Measurements from ENCODE around the gene STUB1.
A peak's percentile ranks its signal among the peaks of the same experiment; 100 is the strongest.

The STUB1 gene

DNA sequence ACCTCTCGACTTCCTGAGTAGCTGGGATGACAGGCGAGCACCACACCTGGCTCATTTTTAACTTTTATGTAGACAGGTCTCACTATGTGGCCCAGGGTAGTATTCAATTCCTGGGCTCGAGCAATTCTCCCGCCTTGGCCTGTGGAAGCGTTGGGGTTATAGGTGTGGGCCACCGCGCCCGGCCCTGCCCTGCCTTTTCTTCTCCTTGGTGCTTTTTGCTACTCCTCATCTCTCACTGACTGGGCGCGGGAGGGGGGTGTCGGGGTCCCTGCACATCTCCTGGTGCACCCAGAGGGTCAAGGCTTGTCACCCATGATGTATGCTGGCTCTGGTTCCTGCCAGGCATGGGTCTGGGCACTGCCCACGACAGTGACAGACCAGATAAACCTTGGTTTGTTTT lies 35.7 kb upstream of the STUB1 start:
- DNase-seq (ENCODE audit: low read depth): no peak

DNA sequence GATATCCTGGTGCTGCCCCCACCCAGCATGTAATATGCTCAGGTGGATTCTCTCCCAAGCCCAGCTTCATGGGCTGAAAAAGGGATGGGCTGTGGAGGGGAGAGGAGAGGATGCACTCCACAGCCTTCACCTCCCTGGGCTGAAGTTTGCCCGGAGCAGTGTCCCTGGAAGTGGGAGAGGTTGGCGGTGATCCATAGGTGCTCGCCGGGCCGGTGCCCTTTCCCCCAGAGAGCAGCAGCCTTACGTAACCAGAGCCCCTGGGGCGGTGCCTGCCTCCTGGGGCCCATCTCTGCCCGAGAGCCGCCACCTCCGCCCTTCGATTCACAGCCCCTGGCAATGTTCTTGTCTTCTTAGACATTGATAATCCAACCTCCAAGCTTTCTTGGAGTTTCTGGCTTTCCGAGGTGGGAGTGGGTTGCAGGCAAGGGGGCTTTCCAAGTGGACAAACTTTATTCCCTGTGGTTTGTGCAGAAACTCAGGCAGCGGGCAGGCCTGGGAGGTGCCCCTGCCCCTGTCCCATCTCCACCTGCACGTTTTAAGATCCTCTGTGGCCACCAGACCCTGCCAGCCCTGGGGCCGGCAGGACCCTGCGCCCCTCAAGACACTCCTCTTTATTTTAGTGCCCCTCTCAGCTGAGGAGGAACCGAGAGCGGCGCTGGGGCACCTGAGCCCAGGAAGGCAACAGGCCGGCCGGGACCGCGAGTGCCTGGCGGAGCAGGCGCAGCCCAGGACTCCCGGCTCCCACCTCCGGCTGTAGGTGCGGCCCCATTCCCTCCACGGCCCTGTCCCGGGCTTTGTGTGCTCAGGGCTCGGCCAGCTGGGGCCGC lies 34.1 kb upstream of the STUB1 start:
- DNase-seq (ENCODE audit: low read depth): no peak

DNA sequence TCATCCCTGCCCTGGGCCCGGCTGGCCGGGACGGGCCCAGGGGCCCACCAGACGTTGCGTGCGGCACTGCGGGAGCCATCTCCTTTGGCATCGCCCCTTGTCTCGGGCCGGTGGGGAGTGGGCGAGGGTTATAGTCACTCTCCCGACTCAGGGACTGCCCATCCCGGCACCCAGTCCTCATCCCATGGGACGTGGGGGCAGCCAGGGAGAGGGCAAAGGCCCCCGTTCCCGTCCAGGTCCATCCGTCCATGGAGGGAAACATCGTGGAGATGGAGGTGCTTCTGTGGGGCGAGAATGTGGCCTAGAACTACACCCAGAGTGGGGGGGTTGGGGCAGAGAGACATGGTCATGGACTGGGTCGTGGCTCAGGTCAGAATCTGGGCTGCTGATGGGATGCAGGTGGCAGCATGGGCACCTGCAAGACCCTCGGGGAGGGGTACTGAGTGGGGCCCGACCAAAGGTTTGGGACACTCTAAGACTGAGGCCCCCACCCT lies 33.5 kb upstream of the STUB1 start:
- no peak for DNase-seq (ENCODE audit: low read depth)

DNA sequence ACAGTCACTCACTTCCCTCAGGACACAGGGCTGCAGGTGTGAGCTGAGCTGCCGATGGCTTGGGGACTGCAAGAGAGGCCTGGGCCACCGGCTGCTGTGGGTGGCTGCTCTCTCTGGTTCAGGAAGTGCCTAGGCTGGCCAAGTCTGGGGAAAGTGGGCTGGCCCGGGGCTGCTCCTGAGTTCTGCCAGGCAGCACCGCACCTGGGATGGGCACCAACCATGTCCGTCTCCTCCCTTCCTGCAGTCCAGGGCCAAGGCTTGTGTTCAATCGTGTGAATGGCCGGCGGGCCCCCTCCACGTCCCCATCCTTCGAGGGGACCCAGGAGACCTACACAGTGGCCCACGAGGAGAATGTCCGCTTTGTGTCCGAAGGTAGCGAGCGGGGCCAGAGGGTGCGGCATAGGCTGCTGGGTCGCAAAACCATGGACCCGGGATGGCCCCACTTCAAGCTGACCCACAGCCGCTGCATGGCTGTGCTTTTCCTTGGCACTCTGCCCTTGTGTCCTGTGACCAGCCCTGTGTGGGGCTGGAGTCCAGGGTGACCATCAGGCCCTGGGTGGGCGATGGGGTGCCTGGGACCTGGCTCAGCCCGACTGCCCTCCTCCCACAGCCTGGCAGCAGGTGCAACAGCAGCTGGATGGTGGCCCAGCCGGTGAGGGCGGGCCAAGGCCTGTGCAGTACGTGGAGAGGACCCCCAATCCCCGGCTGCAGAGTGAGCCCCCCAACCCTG lies 32.9 kb upstream of the STUB1 start:
- DNase-seq (ENCODE audit: low read depth): no peak

DNA sequence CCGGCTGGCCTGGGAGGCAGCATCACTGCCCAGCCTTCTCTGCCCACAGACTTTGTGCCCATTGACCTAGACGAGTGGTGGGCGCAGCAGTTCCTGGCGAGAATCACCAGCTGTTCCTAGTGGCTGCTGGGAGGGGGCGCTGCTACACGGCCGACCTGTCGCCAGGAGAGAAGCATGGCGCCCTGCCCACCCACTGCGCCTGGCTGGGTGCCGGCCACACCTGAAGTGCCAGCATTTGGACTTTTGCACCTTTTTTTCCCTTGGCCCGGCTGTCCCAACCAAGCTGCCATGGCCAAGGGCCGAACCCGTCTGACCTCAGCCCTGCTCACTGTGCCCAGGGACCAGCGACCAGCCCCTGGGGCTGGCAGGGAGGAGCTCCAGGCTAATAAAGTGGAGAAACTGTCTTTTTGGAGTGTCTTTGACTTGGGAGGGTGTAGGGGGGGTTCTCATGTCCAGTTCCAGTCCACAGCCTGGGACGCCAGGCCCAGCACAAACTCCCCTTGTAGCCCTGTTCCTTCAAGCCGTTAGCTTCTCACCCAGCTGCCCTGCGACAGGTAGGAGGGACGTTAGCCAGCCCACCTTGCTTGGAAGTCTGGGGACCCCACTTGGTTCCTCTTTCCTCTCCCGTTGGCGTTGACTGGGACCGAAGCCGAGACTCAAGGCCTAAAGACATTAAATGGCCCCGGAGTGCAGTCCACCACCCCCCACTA lies 32.0 kb upstream of the STUB1 start:
- no peak for DNase-seq (ENCODE audit: low read depth)

DNA sequence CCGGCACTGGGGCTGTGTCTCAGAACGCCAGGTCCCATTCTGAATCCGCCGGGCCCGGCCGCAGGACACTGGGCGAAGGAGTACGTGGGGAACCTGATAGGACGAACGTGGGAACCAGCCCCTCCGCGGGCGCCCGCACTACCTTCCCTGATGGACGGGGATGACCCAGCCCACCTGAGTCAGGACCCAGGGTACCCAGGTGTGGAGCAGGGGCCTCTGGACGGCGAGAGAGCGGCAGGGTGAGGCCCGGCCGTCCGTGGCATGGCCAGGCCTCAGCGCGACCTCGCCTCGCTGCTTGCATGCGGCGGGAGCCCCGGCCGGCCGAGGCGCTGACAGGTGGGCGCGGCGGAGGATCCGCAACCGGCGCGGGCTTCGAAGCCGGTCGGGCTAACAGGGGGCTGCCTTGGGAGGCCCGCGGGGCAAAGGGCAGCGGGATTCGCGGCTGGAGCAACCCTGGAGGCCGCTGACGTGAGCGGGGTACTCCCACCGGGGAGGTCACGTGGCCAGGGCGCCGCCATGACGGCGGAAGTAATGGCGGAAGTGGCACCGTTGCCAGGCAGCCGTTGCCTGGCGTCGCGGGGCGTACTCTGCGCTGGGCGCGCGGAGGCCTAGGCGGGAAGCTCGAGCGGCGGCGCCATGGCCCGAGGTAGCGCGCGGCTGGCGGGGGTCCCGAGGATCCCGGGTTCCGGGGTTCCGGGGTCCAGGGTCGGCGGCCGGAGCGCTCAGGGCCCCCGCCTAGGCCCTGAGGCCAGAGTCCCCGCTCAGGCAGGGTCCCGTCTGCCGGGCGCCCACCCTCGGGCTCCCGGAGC lies 31.2 kb upstream of the STUB1 start, which contains the start of gene WDR90:
TSS of gene WDR90 (plus strand) at position 585 of the 809 bp plus-strand sequence. CDS start at position 637, 52 bp downstream.
- DNase-seq (ENCODE audit: low read depth): peak; percentile 86

DNA sequence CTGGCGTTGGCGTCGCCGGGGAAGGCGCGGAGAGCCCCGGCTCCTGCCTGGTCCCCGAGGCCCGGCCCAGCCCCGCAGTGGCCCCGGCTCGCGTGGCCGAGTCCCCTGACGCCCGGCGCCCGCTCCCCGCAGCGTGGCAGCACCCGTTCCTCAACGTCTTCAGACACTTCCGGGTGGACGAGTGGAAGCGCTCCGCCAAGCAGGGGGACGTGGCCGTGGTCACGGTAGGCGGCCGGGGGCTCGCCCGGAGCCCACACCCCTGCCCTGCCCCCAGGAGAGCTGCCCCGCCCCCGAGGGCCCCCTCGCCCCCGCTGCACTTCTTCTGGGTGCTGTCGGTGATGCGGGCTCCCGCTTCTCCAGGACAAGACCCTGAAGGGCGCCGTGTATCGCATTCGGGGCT lies 30.6 kb upstream of the STUB1 start:
- no peak for DNase-seq (ENCODE audit: low read depth)

DNA sequence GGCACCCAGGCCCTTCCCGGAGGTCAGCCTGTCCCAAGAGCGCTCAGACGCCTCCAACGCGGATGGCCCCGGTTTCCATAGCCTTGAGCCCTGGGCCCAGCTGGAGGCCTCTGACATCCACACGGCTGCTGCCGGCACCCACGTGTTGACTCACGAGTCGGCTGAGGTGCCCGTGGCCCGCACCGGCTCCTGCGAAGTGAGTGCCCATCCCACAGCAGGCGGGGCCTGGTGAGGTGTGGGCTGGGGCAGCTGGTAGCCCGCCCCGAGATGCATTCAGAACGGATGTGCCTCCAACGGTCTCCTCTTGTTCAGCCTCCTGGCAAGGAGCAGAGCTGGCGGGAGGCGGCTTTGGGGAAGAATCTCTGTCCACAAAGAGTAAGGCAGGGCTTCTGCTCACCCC lies 28.4 kb upstream of the STUB1 start:
- DNase-seq (ENCODE audit: low read depth): no peak

DNA sequence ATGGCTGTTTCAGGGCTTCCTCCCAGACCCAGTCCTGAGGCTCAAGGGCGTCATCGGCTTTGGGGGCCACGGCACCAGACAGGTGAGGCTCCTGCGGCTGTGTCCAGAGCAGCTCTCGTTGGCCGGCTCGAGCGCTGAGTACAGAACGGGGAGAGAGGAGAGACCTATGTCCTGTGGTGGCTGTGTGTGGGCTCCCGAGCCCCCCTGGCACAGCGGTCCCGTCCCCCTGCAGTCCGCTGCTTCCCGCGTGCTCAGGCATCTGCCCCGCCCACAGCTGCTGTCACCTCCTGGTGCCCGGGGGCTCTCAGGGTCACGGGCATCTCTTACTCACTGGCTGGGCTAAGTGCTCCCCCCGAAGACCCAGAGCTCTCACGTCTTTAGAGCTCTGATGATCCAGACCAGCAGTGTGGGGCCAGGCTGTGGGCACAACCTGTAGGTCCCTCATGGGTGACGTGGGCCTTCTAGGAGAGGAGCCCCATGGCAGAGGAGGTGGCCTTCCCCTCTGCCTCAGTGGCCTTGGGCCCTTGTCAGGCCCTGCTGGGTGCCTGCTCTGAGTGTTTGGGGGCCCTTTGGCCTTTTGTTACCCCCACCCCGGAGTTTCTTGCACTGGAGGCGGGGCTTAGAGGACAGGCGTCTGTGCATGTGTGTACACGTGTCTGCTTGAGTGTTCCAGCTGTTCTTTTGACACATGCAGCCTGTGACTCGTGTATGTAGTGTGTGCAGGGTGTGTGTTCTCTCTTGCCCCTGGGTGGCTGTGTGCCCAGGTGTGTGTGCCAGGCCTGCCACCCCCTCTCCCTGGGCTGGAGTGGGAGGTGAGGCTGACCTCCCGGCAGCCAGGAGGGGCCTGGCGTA lies 27.5 kb upstream of the STUB1 start:
- DNase-seq (ENCODE audit: low read depth): no peak

DNA sequence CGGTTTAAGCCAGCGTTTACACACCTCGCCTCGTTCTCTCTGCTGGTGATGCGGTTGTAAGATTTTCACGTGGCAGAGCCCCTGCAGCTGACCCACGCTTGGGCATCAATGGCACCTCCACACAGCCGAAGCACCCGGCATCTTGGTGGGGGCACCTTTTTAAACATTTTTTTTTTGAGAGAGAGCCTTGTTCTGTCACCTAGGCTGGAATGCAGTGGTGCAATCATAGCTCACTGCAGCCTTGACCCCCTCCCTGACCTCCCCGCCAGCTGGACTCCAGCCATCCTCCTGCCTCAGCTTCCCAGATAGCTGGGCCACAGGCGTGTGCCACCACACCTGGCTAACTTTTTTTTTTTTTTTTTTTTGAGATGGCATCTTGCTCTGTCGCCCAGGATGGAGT lies 26.2 kb upstream of the STUB1 start:
- no peak for DNase-seq (ENCODE audit: low read depth)

DNA sequence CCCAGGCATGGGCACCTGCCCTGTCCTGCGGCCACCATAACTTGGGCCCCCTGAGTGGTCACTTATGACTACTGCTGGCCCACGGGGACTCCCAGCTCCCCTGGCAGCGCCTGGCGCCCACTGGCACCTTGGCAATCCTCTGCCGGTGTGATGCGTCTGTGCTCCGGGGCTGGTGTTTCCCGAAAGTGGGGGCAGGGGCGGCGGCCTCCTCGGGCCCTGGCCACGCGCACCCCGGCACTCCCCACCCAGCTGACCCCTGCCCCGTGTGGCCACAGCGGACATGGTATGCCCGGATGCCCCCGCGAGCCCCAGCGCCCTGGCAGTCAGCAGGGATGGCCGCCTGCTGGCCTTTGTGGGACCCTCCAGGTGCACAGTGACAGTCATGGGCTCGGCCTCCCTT lies 22.7 kb upstream of the STUB1 start:
- DNase-seq (ENCODE audit: low read depth): no peak

DNA sequence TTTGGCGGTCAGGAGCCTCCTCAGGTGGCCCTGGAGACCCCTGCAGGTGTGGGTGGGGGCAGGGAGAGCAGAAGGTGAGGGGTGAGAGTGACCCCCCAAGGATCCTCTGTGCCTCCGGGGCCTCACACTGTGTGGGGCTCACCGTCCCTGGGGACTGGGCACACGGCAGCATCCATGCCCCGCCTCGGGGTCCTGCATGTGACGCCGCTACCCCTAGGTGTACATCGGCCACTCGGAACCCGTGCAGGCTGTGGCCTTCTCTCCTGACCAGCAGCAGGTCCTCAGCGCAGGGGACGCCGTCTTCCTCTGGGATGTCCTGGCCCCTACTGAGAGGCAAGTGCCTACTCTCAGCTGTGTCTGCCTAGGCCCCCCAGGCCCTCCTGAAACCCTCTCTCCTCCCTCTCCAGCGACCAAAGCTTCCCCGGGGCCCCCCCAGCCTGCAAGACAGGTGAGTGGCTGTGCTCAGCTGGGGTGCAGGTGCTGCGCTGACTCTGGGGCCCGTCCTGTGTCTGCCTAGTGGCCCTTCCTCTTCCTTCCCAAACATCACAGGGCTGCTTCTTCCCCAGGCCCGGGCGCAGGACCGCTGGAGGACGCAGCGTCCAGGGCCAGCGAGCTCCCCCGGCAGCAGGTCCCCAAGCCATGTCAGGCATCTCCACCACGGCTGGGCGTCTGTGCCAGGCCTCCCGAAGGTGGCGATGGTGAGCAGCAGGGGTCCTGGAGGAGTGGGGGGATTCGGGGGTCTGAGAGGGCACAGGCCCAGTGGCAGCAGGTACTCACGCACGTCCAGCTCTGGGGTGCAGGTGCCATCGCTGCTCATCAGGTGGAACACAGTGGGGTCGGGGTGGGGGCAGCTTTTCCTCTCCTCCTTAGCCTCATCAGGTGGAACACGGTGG lies 21.3 kb upstream of the STUB1 start:
- DNase-seq (ENCODE audit: low read depth): no peak

DNA sequence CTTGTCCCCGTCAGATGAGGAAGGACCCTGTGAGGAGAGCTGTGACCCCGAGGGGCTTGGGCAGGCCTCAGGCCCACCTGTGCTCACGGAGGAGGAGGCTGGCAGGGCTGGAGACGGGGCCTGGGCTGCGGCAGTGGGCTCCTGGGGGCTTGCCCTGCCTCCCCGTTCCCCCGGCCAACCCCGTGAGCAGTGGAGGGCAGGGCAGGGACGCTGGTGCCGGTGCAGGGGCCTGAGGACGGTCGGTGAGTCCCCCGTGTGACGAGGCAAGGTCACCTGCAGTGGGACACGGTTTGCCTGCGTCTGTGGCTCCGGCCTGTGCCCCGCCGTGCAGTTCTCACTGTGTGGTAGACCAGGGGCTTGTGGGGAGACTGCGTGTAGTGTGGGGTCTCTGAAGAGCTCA lies 20.6 kb upstream of the STUB1 start:
- no peak for DNase-seq (ENCODE audit: low read depth)

DNA sequence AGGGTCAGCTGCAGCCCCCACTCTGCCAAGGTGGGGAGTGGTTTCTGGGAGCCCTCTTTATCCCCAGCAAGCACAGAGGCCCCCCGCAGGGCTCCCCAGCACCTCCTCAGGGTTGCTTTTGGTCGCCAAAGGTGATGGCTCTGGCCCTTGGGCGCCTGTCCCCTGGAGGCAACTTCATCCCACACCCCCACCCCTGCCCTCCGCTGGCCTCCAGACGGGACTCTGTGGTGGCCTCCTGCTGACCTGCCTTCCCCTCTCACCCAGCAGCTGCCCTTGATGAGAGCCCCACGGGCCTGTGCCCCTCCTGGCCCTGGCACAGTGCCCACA lies 20.1 kb upstream of the STUB1 start:
- no peak for DNase-seq (ENCODE audit: low read depth)

DNA sequence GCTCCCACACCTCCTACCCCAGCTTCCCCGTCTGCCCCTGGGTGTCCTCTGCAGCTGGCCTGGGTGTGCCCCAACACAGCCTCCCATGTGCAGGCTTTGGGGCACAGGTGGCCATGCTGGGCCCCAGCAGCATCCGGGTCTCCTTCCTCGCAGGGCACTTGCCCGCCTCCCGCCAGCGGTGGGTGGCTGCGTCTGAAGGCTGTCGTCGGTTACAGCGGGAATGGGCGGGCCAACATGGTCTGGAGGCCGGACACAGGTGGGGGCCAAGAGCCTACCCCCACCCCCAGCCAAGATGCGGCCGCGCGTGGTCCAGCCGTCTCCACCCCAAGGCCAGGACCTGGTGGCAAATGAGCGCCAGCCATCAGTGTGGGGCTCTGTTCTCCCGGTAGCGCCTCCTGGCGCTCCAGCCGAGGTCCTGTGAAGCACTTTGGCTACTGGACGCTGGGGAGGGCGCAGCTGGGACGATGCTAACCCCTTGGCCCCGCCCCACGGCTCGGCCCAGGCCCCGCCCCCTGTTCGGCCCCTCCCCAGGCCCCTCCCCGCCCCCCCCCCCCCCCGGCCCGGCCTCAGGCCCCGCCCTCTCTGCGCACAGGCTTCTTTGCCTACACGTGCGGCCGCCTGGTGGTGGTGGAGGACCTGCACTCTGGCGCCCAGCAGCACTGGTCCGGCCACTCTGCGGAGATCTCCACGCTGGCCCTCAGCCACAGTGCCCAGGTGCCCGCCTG lies 19.6 kb upstream of the STUB1 start:
- no peak for DNase-seq (ENCODE audit: low read depth)

DNA sequence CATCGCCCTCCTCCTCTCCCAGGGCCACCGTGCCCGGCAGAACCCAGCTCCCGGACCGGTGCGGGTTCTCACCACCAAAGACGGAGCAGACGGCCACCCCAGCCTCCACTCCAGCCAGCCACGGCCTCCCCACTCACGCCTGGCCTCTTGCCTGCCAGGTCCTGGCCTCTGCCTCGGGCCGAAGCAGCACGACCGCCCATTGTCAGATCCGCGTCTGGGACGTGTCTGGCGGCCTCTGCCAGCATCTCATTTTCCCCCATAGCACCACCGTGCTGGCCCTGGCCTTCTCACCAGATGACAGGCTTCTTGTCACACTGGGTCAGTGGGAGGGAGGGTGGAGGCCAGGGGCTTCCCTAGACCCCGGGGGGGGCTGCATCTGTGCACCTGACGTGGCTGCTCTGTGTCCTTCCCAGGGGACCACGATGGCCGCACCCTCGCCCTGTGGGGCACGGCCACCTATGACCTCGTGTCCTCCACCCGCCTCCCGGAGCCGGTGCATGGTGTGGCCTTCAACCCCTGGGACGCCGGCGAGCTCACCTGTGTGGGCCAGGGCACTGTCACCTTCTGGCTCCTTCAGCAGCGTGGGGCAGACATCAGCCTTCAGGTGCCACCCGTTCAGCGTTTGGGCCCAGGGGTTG lies 18.9 kb upstream of the STUB1 start:
- no peak for DNase-seq (ENCODE audit: low read depth)

DNA sequence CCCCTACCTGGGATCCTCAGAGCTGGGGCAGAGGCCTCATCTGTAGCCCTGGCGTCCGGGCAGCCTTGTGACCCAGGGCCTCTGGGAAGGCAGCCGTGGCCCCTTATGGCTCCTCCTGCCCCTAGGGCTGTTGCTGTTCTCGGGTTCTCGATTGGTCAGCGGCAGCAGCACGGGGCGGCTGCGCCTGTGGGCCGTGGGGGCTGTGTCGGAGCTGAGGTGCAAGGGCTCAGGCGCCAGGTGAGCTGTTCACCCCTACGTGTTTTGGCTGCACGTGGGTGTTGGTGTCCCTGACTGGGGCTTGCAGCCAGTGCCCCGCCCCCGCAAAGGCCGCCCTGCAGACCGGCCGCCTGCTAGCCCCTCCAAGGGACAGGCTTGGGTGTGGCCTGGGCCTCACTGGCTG lies 18.1 kb upstream of the STUB1 start:
- no peak for DNase-seq (ENCODE audit: low read depth)

DNA sequence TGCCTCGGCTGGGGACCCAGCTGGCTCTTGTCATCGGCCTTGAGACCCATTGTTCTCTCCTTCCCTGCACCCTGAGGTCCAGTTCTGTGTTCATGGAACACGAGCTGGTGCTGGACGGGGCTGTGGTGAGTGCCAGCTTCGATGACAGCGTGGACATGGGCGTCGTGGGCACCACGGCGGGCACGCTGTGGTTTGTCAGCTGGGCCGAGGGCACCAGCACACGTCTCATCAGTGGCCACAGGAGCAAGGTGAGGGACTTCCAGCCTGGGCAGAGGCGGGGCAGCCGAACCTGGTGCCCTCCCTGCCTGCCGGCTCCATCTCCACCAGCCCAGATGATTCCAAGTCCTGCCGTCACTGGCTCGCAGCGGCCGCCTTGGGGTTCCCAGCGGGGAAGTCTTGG lies 17.6 kb upstream of the STUB1 start:
- DNase-seq (ENCODE audit: low read depth): no peak

DNA sequence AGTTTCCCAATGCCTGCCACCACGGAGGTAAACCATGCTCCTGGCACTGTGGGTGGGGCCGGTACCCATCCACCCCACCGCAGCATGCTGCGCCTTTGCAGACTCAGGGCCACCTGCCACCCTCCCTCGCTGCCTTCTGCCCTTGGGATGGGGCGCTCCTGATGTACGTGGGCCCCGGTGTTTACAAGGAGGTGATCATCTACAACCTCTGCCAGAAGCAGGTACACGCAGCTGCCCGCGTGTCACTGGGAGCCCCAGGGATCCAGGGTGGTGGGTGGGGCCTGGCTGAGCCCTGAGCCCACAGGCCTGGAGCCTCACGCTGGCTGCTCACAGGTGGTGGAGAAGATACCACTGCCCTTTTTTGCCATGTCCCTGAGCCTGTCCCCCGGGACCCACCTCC lies 13.6 kb upstream of the STUB1 start:
- no peak for DNase-seq (ENCODE audit: low read depth)
